PC-3 (cell line): Measurements from ENCODE around the gene LRCH1. TPM values are rescaled to one million over a fixed set of nuclear protein-coding genes. Genes with fewer than 3 reads are reported as not detected.

Experiments used
- ATAC-seq: fragments of 200-7000 bp; cut with Tn5 transposase; 2 replicates; pipeline ENCODE4 v1.9.1; 2020; ENCODE audit warnings: mild to moderate bottlenecking, moderate library complexity
- BruUV-seq: library from RNA; stranded (reverse); fragments of 400-500 nt; replicated peaks from 2 replicates; lab custom pipeline; 2021; lab: Mats Ljungman, UMichigan
- CTCF ChIA-PET: fragments of 300-600 bp; sonication (Branson Sonifier 250); formaldehyde crosslinking; loops from one replicate; lab custom pipeline; 2022; ENCODE audit warnings: antibody characterized with exemption; lab: Charles Lee
- POLR2A ChIA-PET: fragments of 300-600 bp; sonication (Branson Sonifier 250); formaldehyde crosslinking; loops from one replicate; lab custom pipeline; 2022; ENCODE audit warnings: antibody characterized with exemption; ENCODE audit not compliant: unreplicated experiment; lab: Charles Lee
- DNase-seq: peaks from one replicate; pipeline ENCODE4 v3.0.0-alpha.2; 2015
- H2AFZ ChIP-seq: fragments of 300-600 bp; sonication (generic); 2 replicates; pipeline ENCODE4 v1.6.0; 2016; ENCODE audit warnings: antibody characterized with exemption, low read length
- H3F3A ChIP-seq: fragments of 300-600 bp; sonication (generic); one replicate; pipeline ENCODE4 v1.6.0; 2017; ENCODE audit warnings: antibody characterized with exemption, low read length, control low read depth, mild to moderate bottlenecking; ENCODE audit not compliant: unreplicated experiment
- H3K27ac ChIP-seq: fragments of 300-600 bp; sonication (generic); 2 replicates; pipeline ENCODE4 v1.5.1; 2016; ENCODE audit warnings: mild to moderate bottlenecking, low read length
- H3K27me3 ChIP-seq: fragments of 300-600 bp; sonication (generic); 2 replicates; pipeline ENCODE4 v1.6.1; 2016; ENCODE audit warnings: low read length, mixed read lengths
- H3K36me3 ChIP-seq: fragments of 300-600 bp; sonication (generic); 2 replicates; pipeline ENCODE4 v1.6.1; 2016; ENCODE audit warnings: low read depth, mixed run types, low read length, mixed read lengths
- H3K4me1 ChIP-seq: fragments of 300-600 bp; sonication (generic); 2 replicates; pipeline ENCODE4 v1.5.1; 2016; ENCODE audit warnings: low read length; ENCODE audit not compliant: insufficient read depth
- H3K4me2 ChIP-seq: fragments of 300-600 bp; sonication (generic); 2 replicates; pipeline ENCODE4 v1.6.0; 2016; ENCODE audit warnings: low read length
- H3K4me3 ChIP-seq: fragments of 300-600 bp; sonication (generic); 2 replicates; pipeline ENCODE4 v1.5.1; 2016; ENCODE audit warnings: mild to moderate bottlenecking, low read length, mixed read lengths
- H3K79me2 ChIP-seq: fragments of 300-600 bp; sonication (generic); 2 replicates; pipeline ENCODE4 v1.6.1; 2017; ENCODE audit warnings: low read length, mixed read lengths
- H3K9ac ChIP-seq: fragments of 300-600 bp; sonication (generic); 2 replicates; pipeline ENCODE4 v1.6.0; 2016; ENCODE audit warnings: mild to moderate bottlenecking, low read length
- H3K9me2 ChIP-seq: fragments of 300-600 bp; sonication (generic); replicated peaks from 2 replicates; pipeline ENCODE4 v1.6.1; 2016; ENCODE audit warnings: mixed run types, low read length, mixed read lengths
- H3K9me3 ChIP-seq: fragments of 300-600 bp; sonication (generic); 2 replicates; pipeline ENCODE4 v1.6.1; 2016; ENCODE audit warnings: low read length, mixed read lengths
- H4K20me1 ChIP-seq: fragments of 300-600 bp; sonication (generic); 2 replicates; pipeline ENCODE4 v1.6.1; 2016; ENCODE audit warnings: low read length, mixed read lengths
- CTCF ChIP-seq: fragments of 300-600 bp; sonication (generic); conservative IDR thresholded peaks from 2 replicates; pipeline ENCODE4 v1.5.1; 2017; ENCODE audit warnings: antibody characterized with exemption, low read depth, mild to moderate bottlenecking, low read length
- EZH2 ChIP-seq: fragments of 300-600 bp; sonication (generic); IDR thresholded peaks from one replicate; pipeline ENCODE4 v1.6.1; 2017; ENCODE audit warnings: antibody characterized with exemption, mild to moderate bottlenecking, low read length; ENCODE audit not compliant: unreplicated experiment
- EZH2phosphoT487 ChIP-seq: fragments of 300-600 bp; sonication (generic); IDR thresholded peaks from 2 replicates; pipeline ENCODE4 v1.6.1; 2018; ENCODE audit warnings: mild to moderate bottlenecking, antibody characterized with exemption, low read length, borderline replicate concordance
- intact Hi-C: fragments of 100-400 bp; cut with micrococcal nuclease; formaldehyde crosslinking; loops from 2 replicates; pipeline ENCODE4 v1.9.0; 2023
- total RNA-seq: library from RNA; depleted of rRNA; stranded (reverse); fragments of >200 nt; gene quantifications from 2 replicates; pipeline ENCODE4 v1.2.3, GENCODE V29; 2014

Gene LRCH1
- total RNA-seq, 1 experiment from 2014 or later, result 4.3 TPM

DNA sequence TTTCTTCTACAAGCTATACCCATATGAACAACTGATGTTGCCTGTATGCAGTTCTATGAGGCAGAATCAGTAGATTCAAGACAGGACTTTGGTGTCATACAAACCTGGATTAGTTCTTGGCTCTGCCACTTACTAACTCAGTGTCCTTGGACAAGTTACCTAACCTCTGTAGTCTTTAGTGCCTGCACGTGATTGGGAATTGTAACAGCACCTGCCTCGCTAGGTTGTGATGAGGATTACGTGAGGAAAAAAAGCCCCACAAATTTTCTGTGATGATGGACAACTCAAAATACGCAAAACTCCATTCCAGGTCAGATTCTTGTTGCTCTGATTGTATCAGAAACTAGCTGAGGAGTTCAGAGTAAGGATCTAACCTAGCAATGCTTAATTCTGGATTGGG, 89.3 kb downstream of the LRCH1 start:
- H3K4me2 ChIP-seq, result no peak overlapping the region
- ATAC-seq, result no peak
- POLR2A ChIA-PET, result no interaction called here

DNA sequence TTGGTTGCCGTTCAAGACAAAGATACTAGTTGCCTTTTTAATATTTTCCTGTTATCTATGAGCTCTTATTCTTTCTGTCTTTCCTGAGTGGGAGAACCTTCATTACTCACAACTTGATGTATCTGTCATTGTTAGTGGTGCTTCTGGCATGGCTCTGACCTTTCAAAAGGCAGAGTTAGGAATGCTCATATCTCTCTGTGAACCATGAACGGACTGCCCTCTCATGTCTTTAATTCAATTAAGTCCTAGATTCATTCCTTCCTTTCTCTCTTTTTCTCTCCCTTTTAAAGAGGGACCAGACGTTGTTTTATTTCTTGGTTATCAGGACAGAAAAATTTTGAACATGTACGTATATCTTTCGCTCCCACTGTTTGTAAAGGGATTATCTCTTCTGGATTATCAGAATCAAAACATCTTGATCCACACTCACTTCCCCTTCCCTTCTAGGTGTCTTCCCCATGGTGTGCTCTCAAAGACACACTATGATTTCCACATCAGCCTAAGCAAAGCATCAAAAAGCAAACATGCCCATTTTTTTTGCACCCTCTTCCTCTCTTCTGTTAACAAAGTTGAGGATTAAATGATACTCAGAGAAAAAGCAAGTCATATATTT, 90.3 kb downstream of the LRCH1 start:
- Histone ChIP-seq H3K27me3 (no peaks in the 10 kb centered on the region), H3K4me2 (no peak overlapping the region), H3K4me3 (no peak overlapping the region), H3K9me3 (no peaks in the 10 kb centered on the region), H3K9ac (no peak overlapping the region), H3F3A (no peaks in the 10 kb centered on the region), H4K20me1 (no peaks in the 10 kb centered on the region), H3K9me2 (no peaks in the 10 kb centered on the region), H3K4me1 (peaks cover 10% of the 10 kb centered on the region), H3K79me2 (peaks cover 35% of the 10 kb centered on the region; the same call in 1 of the 2 replicates), H3K36me3 (no peaks in the 10 kb centered on the region), H2AFZ (no peak overlapping the region), H3K27ac (no peak overlapping the region)
- intact Hi-C loops, result no loop called here
- no peak for DNase-seq
- BruUV-seq, result no TSS peak
- no peak for TF ChIP-seq EZH2phosphoT487
- no peak for TF ChIP-seq CTCF
- no peak for TF ChIP-seq EZH2
- POLR2A ChIA-PET, result interaction anchor here (0.5 kb wide), 1 partner anchor 21 kb away, joined by 4 read pairs; no protein-coding TSS in a partner anchor
- no peak for ATAC-seq
- CTCF ChIA-PET, result no interaction called here

More for the DNA sequence above, 89.3 kb downstream of the LRCH1 start:
- no peaks in the 10 kb centered on the region for H3K36me3 ChIP-seq
- peaks cover 37% of the 10 kb centered on the region; the same call in 1 of the 2 replicates for H3K79me2 ChIP-seq
- intact Hi-C loops, result no loop called here
- H3K9me3 ChIP-seq, result no peaks in the 10 kb centered on the region
- no peaks in the 10 kb centered on the region for H3K27me3 ChIP-seq
- TF ChIP-seq CTCF (no peak), EZH2phosphoT487 (no peak), EZH2 (no peak)
- no peak overlapping the region for H3K9ac ChIP-seq
- no peaks in the 10 kb centered on the region for H3K9me2 ChIP-seq
- DNase-seq, result no peak
- CTCF ChIA-PET, result no interaction called here
- H3K4me1 ChIP-seq, result peaks cover 10% of the 10 kb centered on the region
- no peaks in the 10 kb centered on the region for H3F3A ChIP-seq
- no peak overlapping the region for H2AFZ ChIP-seq
- H3K27ac ChIP-seq, result no peak overlapping the region
- H3K4me3 ChIP-seq, result no peak overlapping the region
- BruUV-seq, result no TSS peak
- H4K20me1 ChIP-seq, result no peaks in the 10 kb centered on the region

GRCh38 chr13:46644816-46645215, 91.8 kb downstream of the LRCH1 start:
- peaks cover 39% of the 10 kb centered on the region for H3K79me2 ChIP-seq
- H3K27me3 ChIP-seq, result no peaks in the 10 kb centered on the region
- TF ChIP-seq CTCF, result no peak
- no peak for TF ChIP-seq EZH2
- TF ChIP-seq EZH2phosphoT487, result no peak
- ChIA-PET POLR2A (interaction anchor here (0.6 kb wide), 1 partner anchor 80 kb away, joined by 6 read pairs; no protein-coding TSS in a partner anchor), CTCF (no interaction called here)
- ATAC-seq (no peak), DNase-seq (no peak)
- H3K4me2 ChIP-seq, result no peak overlapping the region
- H3K9ac ChIP-seq, result no peak overlapping the region
- H3K9me3 ChIP-seq, result no peaks in the 10 kb centered on the region
- H3F3A ChIP-seq, result no peaks in the 10 kb centered on the region
- no peaks in the 10 kb centered on the region for H4K20me1 ChIP-seq
- no peak overlapping the region for H2AFZ ChIP-seq
- no peak overlapping the region for H3K27ac ChIP-seq
- BruUV-seq, result no TSS peak
- H3K9me2 ChIP-seq, result no peaks in the 10 kb centered on the region
- intact Hi-C loops, result loop anchor here (5.0 kb wide), 1 partner anchor 38 kb away; no protein-coding TSS in a partner anchor
- H3K36me3 ChIP-seq, result no peaks in the 10 kb centered on the region
- no peak overlapping the region for H3K4me3 ChIP-seq
- peaks cover 10% of the 10 kb centered on the region for H3K4me1 ChIP-seq
